SK-N-SH (cell line): Measurements from ENCODE around the gene DCLK3. TPM values are rescaled to one million over a fixed set of nuclear protein-coding genes. Genes with fewer than 3 reads are reported as not detected.

Experiments used
- CTCF ChIA-PET: fragments of 300-600, 350-600 bp; formaldehyde crosslinking; extraction: SDS; loops from one replicate; lab custom pipeline; 2021; lab: Yijun Ruan, JAX
- POLR2A ChIA-PET: fragments of 350-600 bp; sonication (Branson Sonifier 250); formaldehyde crosslinking; extraction: SDS; loops from one replicate; lab custom pipeline; 2020; ENCODE audit warnings: antibody characterized with exemption, inconsistent platforms; lab: Yijun Ruan, JAX
- DNase-seq: peaks from one replicate; pipeline ENCODE4 v3.0.0; 2012
- H2AFZ ChIP-seq: fragments of 200-600 bp; sonication (generic); 2 replicates; pipeline ENCODE4 v1.8.1; 2016; ENCODE audit warnings: antibody characterized with exemption, mild to moderate bottlenecking, low read depth
- H3F3A ChIP-seq: fragments of 200-600 bp; sonication (generic); replicated peaks from 2 replicates; pipeline ENCODE3; 2016; ENCODE audit warnings: antibody characterized with exemption, mild to moderate bottlenecking; ENCODE audit not compliant: insufficient read depth
- H3K27ac ChIP-seq, 2 experiments: fragments of 200-500 bp in 1 of 2; fragments of 200-600 bp in 1 of 2; sonication (Bioruptor generic) in 1 of 2; sonication (generic), shearing (Covaris generic) in 1 of 2; 2 replicates each; pipeline versions ENCODE4 v1.5.1 to v1.6.1; 2014 to 2016; ENCODE audit warnings: low read depth in 2 of 2, inconsistent platforms in 1 of 2, low read length in 1 of 2, mild to moderate bottlenecking in 1 of 2, mixed read lengths in 1 of 2
- H3K27me3 ChIP-seq: fragments of 200-600 bp; sonication (generic), shearing (Covaris generic); 2 replicates; pipeline ENCODE4 v1.6.1; 2016; ENCODE audit warnings: mixed run types; ENCODE audit not compliant: insufficient read depth
- H3K36me3 ChIP-seq, 2 experiments: fragments of 200-500 bp in 1 of 2; fragments of 200-600 bp in 1 of 2; sonication (Bioruptor generic) in 1 of 2; sonication (generic) in 1 of 2; replicated peaks in 1 of 2; 2 replicates each; pipeline versions ENCODE3 to v1.5.1; 2014 to 2016; ENCODE audit warnings: low read length in 1 of 2, mild to moderate bottlenecking in 1 of 2; ENCODE audit not compliant: insufficient read depth in 2 of 2, control insufficient read depth in 1 of 2
- H3K4me1 ChIP-seq, 2 experiments: fragments of 200-500 bp in 1 of 2; fragments of 200-600 bp in 1 of 2; sonication (Bioruptor generic) in 1 of 2; sonication (generic), shearing (Covaris generic) in 1 of 2; 2 replicates each; pipeline versions ENCODE4 v1.5.1 to v1.6.1; 2014 to 2016; ENCODE audit warnings: low read depth in 1 of 2, low read length in 1 of 2, mixed run types in 1 of 2; ENCODE audit not compliant: insufficient read depth in 2 of 2, control insufficient read depth in 1 of 2
- H3K4me2 ChIP-seq: fragments of 200-600 bp; sonication (generic), shearing (Covaris generic); 2 replicates; pipeline ENCODE4 v1.6.1; 2017; ENCODE audit warnings: mixed run types
- H3K4me3 ChIP-seq, 2 experiments: fragments of 200-500 bp in 1 of 2; fragments of 200-600 bp in 1 of 2; sonication (Bioruptor generic) in 1 of 2; sonication (generic), shearing (Covaris generic) in 1 of 2; 2 replicates each; pipeline versions ENCODE4 v1.5.1 to v1.8.1; 2014 to 2016; ENCODE audit warnings: low read depth in 2 of 2, inconsistent platforms in 1 of 2, low read length in 1 of 2, mild to moderate bottlenecking in 1 of 2, mixed read lengths in 1 of 2, moderate library complexity in 1 of 2
- H3K79me2 ChIP-seq: fragments of 200-600 bp; sonication (generic); 2 replicates; pipeline ENCODE4 v1.8.1; 2017; ENCODE audit warnings: mild to moderate bottlenecking; ENCODE audit not compliant: insufficient read depth
- H3K9ac ChIP-seq: fragments of 200-600 bp; sonication (generic); 2 replicates; pipeline ENCODE4 v1.6.1; 2017; ENCODE audit warnings: mixed run types
- H3K9me2 ChIP-seq: fragments of 200-600 bp; sonication (generic); 2 replicates; pipeline ENCODE4 v1.6.1; 2017; ENCODE audit warnings: mixed run types
- H3K9me3 ChIP-seq: fragments of 200-600 bp; sonication (generic); 2 replicates; pipeline ENCODE4 v1.6.1; 2017; ENCODE audit warnings: mixed run types, mild to moderate bottlenecking, moderate library complexity
- H4K20me1 ChIP-seq: fragments of 200-600 bp; sonication (generic); 2 replicates; pipeline ENCODE4 v1.6.1; 2017; ENCODE audit warnings: mild to moderate bottlenecking, mixed run types; ENCODE audit not compliant: insufficient read depth
- EP300 ChIP-seq, 2 experiments: IDR thresholded peaks; 2 replicates each; pipeline versions ENCODE4 v1.4.0 to v1.6.1; 2012; ENCODE audit warnings: borderline replicate concordance in 1 of 2, low read depth in 1 of 2, low read length in 1 of 2
- EZH2phosphoT487 ChIP-seq: fragments of 200-600 bp; sonication (generic); IDR thresholded peaks from 2 replicates; pipeline ENCODE4 v1.6.1; 2017; ENCODE audit warnings: low read depth, mixed run types, mild to moderate bottlenecking, antibody characterized with exemption, moderate library complexity, borderline replicate concordance
- FOSL2 ChIP-seq: IDR thresholded peaks from 2 replicates; pipeline ENCODE4 v1.4.0; 2012; ENCODE audit warnings: low read depth, mild to moderate bottlenecking, moderate library complexity, borderline replicate concordance
- FOXJ3 ChIP-seq: sonication (generic); formaldehyde crosslinking; IDR thresholded peaks from 2 replicates; pipeline ENCODE4 v1.5.1; 2020; ENCODE audit warnings: mild to moderate bottlenecking, missing genetic modification reagents
- JUND ChIP-seq: IDR thresholded peaks from 2 replicates; pipeline ENCODE4 v1.4.0; 2012
- MEF2A ChIP-seq: IDR thresholded peaks from 2 replicates; pipeline ENCODE4 v1.4.0; 2012; ENCODE audit warnings: low read depth, borderline replicate concordance
- NFIC ChIP-seq: IDR thresholded peaks from 2 replicates; pipeline ENCODE4 v1.4.0; 2012; ENCODE audit warnings: borderline replicate concordance
- NRF1 ChIP-seq: IDR thresholded peaks from 2 replicates; pipeline ENCODE4 v1.6.1; 2012; ENCODE audit warnings: low read depth, mild to moderate bottlenecking, low read length
- POLR2AphosphoS5 ChIP-seq: IDR thresholded peaks from 2 replicates; pipeline ENCODE4 v1.6.1; 2012; ENCODE audit warnings: low read depth, low read length
- RCOR1 ChIP-seq: fragments of 150-350 bp; IDR thresholded peaks from 2 replicates; pipeline ENCODE4 v1.6.1; 2017; ENCODE audit warnings: antibody characterized with exemption, low read length
- RXRA ChIP-seq: IDR thresholded peaks from 2 replicates; pipeline ENCODE4 v1.4.0; 2012; ENCODE audit warnings: low read depth, mild to moderate bottlenecking, borderline replicate concordance
- SIN3A ChIP-seq: IDR thresholded peaks from 2 replicates; pipeline ENCODE4 v1.6.1; 2012; ENCODE audit warnings: low read depth, mild to moderate bottlenecking, low read length, moderate library complexity, borderline replicate concordance
- SMC3 ChIP-seq: IDR thresholded peaks from 2 replicates; pipeline ENCODE4 v1.6.1; 2012; ENCODE audit warnings: low read depth, low read length, improper control_type of control experiment
- TAF1 ChIP-seq: IDR thresholded peaks from 2 replicates; pipeline ENCODE4 v1.6.1; 2012; ENCODE audit warnings: low read depth, mild to moderate bottlenecking, low read length, moderate library complexity, borderline replicate concordance
- TCF12 ChIP-seq: IDR thresholded peaks from 2 replicates; pipeline ENCODE4 v1.4.0; 2012
- YY1 ChIP-seq: IDR thresholded peaks from 2 replicates; pipeline ENCODE4 v1.4.0; 2012; ENCODE audit warnings: low read depth, mild to moderate bottlenecking
- WGBS: methylation state at CpG from one replicate; pipeline ENCODE4 v1.1.6; 2017; ENCODE audit warnings: low lambda C conversion rate; 5-methylcytosine and 5-hydroxymethylcytosine counted together
- polyA plus RNA-seq, 3 experiments: library from polyadenylated mRNA; depleted of rRNA; stranded (reverse); fragments of >200 nt; gene quantifications; 2 replicates each; pipeline ENCODE4 v1.2.3, GENCODE V29; 2012
- TF ChIP-seq, protein P1 (sequence below): IDR thresholded peaks from 2 replicates; pipeline ENCODE4; 2012
- TF ChIP-seq, protein P2 (sequence below): IDR thresholded peaks from 2 replicates; pipeline ENCODE4 v1.4.0; 2012; ENCODE audit warnings: low read depth, borderline replicate concordance
- TF ChIP-seq, protein P3 (sequence below): IDR thresholded peaks from 2 replicates; pipeline ENCODE4 v1.4.0; 2012; ENCODE audit warnings: low read depth, borderline replicate concordance
- TF ChIP-seq, protein P4 (sequence below): fragments of 150-350 bp; IDR thresholded peaks from 2 replicates; pipeline ENCODE4 v1.6.1; 2017; ENCODE audit warnings: antibody characterized with exemption, low read length, low read depth, borderline replicate concordance

The DCLK3 gene
- polyA plus RNA-seq, 1 of the 3 experiments (the other 2 are of a cell fraction), result not detected

DNA sequence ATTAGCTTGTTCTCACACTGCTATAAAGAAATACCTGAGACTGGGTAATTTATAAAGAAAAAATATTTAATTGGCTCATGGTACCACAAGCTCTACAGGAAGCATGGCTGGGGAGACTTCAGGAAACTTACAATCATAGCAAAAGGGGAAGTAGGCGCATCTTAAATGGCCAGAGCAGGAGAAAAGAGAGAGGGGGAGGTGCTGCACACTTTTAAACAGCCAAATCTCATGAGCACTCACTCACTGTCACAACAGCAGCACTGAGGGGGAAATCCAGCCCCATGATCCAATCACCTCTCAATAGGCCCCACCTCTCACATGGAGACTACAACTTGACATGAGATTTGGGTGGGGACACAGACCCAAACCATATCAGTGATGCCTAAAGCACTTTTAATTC lies 82.5 kb downstream of the DCLK3 start:
- ChIA-PET CTCF (interaction anchor here (1.3 kb wide), 1 partner anchor 20 kb away, joined by 3 read pairs; no protein-coding TSS in a partner anchor), POLR2A (no interaction called here)
- Histone ChIP-seq H3K9me2 (peaks cover 4% of the 10 kb centered on the region; the same call in 1 of the 2 replicates), H3K9ac (no peak overlapping the region), H3K9me3 (peaks cover 12% of the 10 kb centered on the region; the same call in 1 of the 2 replicates), H4K20me1 (no peaks in the 10 kb centered on the region), H3K4me2 (no peak overlapping the region), H3K27ac (no peak overlapping the region), H3K36me3 (peaks cover 0 to 3% of the 10 kb centered on the region in 2 experiments), H3F3A (peaks cover 25% of the 10 kb centered on the region), H3K4me1 (no peaks in the 10 kb centered on the region), H3K27me3 (no peaks in the 10 kb centered on the region), H3K4me3 (no peak overlapping the region), H2AFZ (no peak overlapping the region), H3K79me2 (no peaks in the 10 kb centered on the region)
- whole genome bisulfite sequencing, result 82% methylated on average over 1 of the region's 1 CpG
- TF ChIP-seq EZH2phosphoT487 (no peak), NFIC (no peak), POLR2AphosphoS5 (no peak), RXRA (no peak), RCOR1 (no peak), FOXJ3 (CRISPR knock-in tag) (no peak), TAF1 (no peak), SMC3 (no peak), YY1 (no peak), JUND (no peak), TCF12 (no peak), NRF1 (no peak), FOSL2 (no peak), SIN3A (no peak), EP300 (IDR thresholded peaks at IDR 0.05; ENCODE audit: borderline replicate concordance in 1 of 2, low read depth in 1 of 2, low read length in 1 of 2) (no peak), MEF2A (no peak)
- TF ChIP-seq, protein P1, sequence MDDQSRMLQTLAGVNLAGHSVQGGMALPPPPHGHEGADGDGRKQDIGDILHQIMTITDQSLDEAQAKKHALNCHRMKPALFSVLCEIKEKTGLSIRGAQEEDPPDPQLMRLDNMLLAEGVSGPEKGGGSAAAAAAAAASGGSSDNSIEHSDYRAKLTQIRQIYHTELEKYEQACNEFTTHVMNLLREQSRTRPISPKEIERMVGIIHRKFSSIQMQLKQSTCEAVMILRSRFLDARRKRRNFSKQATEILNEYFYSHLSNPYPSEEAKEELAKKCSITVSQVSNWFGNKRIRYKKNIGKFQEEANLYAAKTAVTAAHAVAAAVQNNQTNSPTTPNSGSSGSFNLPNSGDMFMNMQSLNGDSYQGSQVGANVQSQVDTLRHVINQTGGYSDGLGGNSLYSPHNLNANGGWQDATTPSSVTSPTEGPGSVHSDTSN, result no peak
- TF ChIP-seq, protein P2, sequence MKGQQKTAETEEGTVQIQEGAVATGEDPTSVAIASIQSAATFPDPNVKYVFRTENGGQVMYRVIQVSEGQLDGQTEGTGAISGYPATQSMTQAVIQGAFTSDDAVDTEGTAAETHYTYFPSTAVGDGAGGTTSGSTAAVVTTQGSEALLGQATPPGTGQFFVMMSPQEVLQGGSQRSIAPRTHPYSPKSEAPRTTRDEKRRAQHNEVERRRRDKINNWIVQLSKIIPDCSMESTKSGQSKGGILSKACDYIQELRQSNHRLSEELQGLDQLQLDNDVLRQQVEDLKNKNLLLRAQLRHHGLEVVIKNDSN, result no peak
- TF ChIP-seq, protein P3, sequence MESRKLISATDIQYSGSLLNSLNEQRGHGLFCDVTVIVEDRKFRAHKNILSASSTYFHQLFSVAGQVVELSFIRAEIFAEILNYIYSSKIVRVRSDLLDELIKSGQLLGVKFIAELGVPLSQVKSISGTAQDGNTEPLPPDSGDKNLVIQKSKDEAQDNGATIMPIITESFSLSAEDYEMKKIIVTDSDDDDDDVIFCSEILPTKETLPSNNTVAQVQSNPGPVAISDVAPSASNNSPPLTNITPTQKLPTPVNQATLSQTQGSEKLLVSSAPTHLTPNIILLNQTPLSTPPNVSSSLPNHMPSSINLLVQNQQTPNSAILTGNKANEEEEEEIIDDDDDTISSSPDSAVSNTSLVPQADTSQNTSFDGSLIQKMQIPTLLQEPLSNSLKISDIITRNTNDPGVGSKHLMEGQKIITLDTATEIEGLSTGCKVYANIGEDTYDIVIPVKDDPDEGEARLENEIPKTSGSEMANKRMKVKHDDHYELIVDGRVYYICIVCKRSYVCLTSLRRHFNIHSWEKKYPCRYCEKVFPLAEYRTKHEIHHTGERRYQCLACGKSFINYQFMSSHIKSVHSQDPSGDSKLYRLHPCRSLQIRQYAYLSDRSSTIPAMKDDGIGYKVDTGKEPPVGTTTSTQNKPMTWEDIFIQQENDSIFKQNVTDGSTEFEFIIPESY, result no peak
- TF ChIP-seq, protein P4, sequence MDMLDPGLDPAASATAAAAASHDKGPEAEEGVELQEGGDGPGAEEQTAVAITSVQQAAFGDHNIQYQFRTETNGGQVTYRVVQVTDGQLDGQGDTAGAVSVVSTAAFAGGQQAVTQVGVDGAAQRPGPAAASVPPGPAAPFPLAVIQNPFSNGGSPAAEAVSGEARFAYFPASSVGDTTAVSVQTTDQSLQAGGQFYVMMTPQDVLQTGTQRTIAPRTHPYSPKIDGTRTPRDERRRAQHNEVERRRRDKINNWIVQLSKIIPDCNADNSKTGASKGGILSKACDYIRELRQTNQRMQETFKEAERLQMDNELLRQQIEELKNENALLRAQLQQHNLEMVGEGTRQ, result no peak
- no peak for DNase-seq
